ENCODE data around the gene RALB.
"Not testable (repeated sequence)": the region's sequence is repeated elsewhere in the genome, so short reads cannot be mapped to it uniquely, and the experiment has no call there.

RALB gene

DNA sequence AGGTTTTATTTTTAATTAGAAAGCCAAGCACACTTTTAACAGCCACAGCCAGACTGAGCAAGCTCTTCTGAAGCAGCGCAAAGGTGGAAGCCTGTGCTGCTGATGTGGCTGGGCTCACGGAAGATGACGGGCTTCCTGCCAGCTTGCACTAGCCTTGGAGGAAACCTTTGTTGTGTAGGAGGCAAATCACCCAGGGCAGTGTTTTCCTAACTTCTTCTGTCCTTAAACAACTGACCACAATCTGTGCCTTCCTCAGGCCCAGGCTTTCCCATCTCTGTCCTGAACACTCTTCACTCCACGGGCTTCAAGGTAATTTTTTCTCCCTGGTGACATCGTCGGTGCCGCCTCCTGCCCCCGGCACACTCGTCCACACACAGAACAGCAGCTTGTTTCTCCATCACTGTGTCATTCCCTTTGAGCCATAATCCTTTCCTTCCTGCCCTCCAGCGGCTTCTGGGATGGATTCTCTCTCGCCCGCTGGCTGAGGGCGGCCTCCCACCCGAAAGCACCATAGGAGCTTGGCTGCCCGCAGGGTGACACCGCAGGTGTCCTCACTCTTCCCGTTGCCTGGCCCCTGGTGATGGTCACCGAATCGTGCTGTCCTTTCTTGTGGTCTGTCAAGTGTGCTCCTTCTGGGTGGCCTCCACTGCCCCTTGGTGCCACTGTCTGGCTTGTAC is 62.2 kb downstream of the RALB start:
- in situ Hi-C loops (cut with HindIII; ENCODE audit: low pct_unique_long_range_greater_than_20kb, low sequenced_read_pairs): no loop called here
- TF ChIP-seq JUND (IDR thresholded peaks at IDR 0.05; ENCODE audit: low read depth): no peak
- no peak for DNase-seq (ENCODE audit: low read depth in 1 of 2, low spot score in 1 of 2)

DNA sequence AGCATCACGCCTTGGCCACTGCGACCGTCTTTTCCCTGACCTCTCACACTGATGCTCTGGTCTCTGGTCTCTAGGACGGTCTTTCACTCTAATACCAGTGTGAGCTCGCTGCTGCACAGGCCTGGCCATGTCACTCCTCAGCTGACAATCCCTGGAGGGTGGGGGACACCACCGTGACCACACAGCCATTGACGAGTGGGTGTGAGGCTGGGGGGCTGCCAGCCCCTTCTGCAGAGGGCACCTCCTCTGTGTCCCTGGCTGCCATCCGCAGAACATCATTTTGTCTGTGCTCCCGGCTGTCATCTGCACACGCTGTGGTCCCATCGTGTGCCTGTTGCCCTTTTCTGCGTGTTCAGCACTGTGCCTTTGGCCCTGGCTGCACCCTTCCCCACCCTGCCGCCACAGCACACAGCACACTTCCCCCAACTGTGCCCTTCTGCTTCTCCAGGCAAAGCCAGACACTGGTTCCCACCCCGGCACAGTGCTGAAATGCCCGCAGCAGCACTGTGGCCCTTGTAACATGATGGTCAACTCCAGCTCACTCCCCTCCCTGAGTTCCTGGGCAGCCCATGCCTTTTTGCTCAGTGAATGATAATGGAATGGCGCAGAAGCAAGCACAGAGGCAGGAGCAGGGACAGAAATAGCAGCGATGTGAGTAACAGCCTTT is 62.8 kb downstream of the RALB start:
- DNase-seq (ENCODE audit: low read depth in 1 of 2, low spot score in 1 of 2): no peak

DNA sequence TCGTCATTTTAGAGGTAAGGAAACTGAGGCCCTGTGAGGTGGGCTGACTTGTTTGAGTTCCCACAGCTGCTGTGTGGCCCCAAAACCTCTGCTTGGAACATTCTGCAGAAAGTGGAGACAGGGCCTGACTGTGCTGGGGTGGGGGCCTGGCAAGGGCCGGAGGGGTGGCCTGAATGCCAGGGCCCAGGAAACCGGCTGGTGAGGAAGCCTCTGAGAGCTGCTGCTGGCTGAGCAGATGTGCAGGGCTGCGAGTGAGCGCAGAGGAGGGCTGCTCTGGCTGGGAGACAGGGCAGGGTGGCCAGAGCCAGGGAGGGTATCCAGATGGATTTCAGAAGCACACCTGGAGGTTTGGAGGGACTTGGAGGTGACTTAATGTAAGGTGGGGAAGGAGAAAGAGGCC is 63.4 kb downstream of the RALB start:
- DNase-seq (ENCODE audit: low read depth in 1 of 2, low spot score in 1 of 2): no peak
- TF ChIP-seq JUND (IDR thresholded peaks at IDR 0.05; ENCODE audit: low read depth): no peak
- in situ Hi-C loops (cut with HindIII; ENCODE audit: low pct_unique_long_range_greater_than_20kb, low sequenced_read_pairs): no loop called here

More for the DNA sequence above, 62.8 kb downstream of the RALB start:
- TF ChIP-seq JUND (IDR thresholded peaks at IDR 0.05; ENCODE audit: low read depth): no peak
- in situ Hi-C loops (cut with HindIII; ENCODE audit: low pct_unique_long_range_greater_than_20kb, low sequenced_read_pairs): no loop called here

DNA sequence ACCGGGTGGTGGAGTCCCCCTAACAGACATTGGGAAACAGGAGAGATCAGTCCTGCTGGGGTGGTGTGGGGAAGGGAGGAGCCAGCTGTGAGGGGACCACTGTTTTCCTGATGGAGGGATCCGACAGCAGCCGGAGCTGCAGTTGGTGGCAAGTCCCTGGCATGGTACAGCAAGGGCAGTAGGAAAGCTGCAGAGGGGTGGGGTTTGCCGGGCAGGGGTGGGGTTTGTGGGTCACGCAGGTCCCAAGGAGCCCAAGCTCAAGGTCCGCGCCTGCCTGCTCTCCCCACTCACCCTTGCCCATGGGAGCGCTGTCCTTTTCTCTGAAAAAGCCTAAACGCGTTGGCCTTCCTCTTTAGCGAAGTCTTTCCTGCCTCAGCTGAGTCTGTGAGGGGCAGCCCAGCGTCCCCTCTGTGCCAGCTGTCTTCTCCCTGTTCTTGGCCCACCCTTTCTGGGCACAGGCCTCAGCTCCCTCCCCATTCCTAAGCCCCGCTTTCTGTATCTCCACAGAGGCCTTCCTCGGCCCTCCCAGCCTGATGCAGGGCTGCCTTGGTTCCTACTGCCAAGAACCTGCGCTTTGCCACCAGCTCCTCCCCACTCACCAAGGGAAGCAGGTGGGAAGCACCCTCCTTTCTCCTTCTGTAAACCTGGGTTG is 64.0 kb downstream of the RALB start:
- no peak for TF ChIP-seq JUND (IDR thresholded peaks at IDR 0.05; ENCODE audit: low read depth)
- no peak for DNase-seq (ENCODE audit: low read depth in 1 of 2, low spot score in 1 of 2)
- in situ Hi-C loops (cut with HindIII; ENCODE audit: low pct_unique_long_range_greater_than_20kb, low sequenced_read_pairs): no loop called here

DNA sequence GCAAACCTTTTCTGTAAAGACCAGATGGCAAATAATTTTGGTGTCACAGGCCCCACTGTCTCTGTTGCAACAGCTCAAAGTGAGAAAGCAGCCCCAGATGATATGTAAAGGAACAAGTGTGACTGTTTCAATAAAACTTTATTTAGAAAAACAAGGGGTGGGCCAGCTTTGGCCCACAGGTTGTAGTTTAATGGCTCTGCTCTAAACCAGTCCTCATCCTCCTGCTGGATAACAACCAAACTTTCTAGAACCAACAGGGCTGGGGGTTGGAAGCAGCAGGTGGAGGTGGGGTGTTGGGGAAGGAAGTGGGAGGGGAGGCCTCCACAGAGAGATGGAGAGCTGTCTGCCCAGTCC is 64.5 kb downstream of the RALB start:
- in situ Hi-C loops (cut with HindIII; ENCODE audit: low pct_unique_long_range_greater_than_20kb, low sequenced_read_pairs): no loop called here
- TF ChIP-seq JUND (IDR thresholded peaks at IDR 0.05; ENCODE audit: low read depth): no peak
- DNase-seq (ENCODE audit: low read depth in 1 of 2, low spot score in 1 of 2): no peak

DNA sequence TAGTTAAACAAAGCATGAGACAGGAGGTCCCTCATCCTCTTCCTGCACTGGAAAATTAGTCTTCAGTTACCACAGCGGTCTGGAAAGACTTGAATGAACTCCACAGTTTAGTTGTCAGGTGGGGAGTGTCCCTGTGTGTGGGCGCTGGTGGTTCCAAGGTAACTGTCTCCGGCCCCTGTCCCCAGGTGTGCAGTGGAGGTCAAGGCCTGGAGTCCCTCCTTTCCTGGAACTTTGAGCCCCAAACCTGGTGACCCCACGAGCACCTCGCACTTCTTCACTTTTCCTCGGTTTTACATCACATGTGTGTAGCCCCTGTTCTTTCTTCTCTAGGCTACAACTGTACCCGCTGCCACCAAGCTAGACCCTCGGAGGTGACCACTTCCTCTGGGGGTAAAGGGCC is 65.3 kb downstream of the RALB start:
- in situ Hi-C loops (cut with HindIII; ENCODE audit: low pct_unique_long_range_greater_than_20kb, low sequenced_read_pairs): no loop called here
- no peak for TF ChIP-seq JUND (IDR thresholded peaks at IDR 0.05; ENCODE audit: low read depth)

DNA sequence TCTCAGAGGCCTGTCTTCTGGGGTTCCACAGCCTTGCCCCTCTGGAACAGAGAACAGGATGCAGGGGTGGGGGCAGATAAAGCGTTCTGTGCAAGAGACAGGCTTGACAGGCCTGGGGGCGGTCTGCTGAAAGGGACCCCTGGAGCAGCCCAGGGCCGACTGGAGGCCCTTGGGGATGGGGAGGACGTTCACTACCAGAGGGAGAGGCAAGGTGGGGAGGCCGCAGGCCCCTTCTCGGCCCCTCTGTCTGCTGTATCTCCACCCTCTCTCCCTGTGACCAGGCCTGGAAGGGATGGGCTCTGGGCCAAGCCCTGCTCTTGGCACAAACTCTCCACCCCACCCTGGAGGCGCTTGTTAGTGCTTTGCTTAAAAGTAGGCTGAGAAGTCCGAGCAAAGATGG is 66.0 kb downstream of the RALB start:
- in situ Hi-C loops (cut with HindIII; ENCODE audit: low pct_unique_long_range_greater_than_20kb, low sequenced_read_pairs): no loop called here
- DNase-seq (ENCODE audit: low read depth in 1 of 2, low spot score in 1 of 2): no peak
- no peak for TF ChIP-seq JUND (IDR thresholded peaks at IDR 0.05; ENCODE audit: low read depth)

More for the DNA sequence above, 65.3 kb downstream of the RALB start:
- DNase-seq (ENCODE audit: low read depth in 1 of 2, low spot score in 1 of 2): no peak

DNA sequence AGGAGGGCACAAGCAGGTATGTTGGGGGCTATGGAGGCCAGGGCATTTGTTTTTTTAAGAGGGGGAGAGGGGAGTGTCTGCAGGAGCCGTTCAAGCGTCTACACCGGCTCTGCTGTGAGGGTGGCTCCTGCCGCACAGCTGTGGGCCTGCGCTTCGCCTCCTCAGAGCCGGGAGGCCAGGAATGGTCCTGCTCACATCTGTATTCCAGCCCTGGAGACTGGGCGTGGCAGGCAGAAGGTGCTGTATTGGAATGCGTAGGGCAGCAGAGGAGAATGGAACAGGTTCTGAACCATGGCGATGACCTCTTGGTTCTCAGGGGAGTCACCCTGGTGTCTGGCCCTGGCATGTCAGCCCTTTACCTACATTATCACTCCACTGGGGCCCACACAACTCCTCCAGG is 66.5 kb downstream of the RALB start:
- in situ Hi-C loops (cut with HindIII; ENCODE audit: low pct_unique_long_range_greater_than_20kb, low sequenced_read_pairs): no loop called here
- no peak for TF ChIP-seq JUND (IDR thresholded peaks at IDR 0.05; ENCODE audit: low read depth)
- DNase-seq (ENCODE audit: low read depth in 1 of 2, low spot score in 1 of 2): no peak

DNA sequence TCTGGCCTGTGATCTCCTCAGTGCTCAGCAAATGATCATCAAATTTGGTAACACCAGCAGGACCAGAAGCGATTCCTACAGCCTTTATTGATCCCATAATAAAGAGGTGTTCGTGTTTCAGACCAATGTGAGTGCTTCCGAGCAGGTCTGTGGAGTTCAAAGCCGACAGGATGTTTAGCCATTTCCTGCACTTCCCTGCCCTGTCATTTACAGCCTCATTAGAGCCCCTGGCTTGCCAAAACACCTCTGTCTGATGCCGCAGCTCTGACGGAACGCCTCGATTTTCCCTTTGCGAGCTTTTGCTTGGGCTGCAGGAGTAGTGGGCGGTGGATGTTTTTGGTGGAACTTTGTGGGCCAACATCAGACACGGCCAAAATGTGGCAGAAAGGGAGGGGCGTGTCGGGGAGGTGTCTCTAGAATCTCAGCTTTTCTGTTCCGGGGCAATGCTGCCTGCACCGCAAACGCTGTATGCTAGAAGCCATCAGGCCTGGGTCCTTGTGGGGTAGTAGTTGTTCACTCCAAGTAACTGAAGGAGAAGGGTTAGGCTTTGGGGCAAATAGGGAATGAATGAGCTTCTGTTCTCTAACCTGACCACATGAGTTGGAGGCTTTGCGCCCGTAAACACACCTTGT is 67.2 kb downstream of the RALB start:
- no peak for DNase-seq (ENCODE audit: low read depth in 1 of 2, low spot score in 1 of 2)
- no peak for TF ChIP-seq JUND (IDR thresholded peaks at IDR 0.05; ENCODE audit: low read depth)
- in situ Hi-C loops (cut with HindIII; ENCODE audit: low pct_unique_long_range_greater_than_20kb, low sequenced_read_pairs): no loop called here

DNA sequence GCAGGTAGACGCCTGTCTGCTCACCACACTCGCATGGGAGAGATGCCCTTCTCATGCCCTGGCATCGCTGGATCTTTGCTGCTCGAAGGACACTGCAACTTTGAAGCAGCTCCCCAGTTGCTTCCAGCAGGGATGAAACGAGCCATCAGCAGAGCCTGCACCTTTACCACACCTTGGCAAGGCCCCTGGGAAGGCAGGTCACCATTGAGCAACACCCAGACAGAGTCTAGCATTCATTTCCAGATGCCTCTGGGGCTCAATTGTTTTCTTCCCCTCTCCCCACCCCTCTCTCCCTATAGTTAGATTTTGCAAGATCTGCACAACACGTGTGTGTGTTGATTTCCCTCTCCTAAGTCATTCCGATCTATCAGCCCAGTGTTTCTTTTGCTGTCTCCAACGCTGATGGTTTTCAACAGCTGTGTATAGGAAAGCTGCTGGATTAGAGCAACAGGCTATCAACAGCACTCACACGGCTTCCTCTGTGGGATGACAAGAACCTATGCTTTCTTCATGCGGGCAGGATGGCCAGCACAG is 67.7 kb downstream of the RALB start:
- in situ Hi-C loops (cut with HindIII; ENCODE audit: low pct_unique_long_range_greater_than_20kb, low sequenced_read_pairs): no loop called here
- DNase-seq (ENCODE audit: low read depth in 1 of 2, low spot score in 1 of 2): no peak
- no peak for TF ChIP-seq JUND (IDR thresholded peaks at IDR 0.05; ENCODE audit: low read depth)

DNA sequence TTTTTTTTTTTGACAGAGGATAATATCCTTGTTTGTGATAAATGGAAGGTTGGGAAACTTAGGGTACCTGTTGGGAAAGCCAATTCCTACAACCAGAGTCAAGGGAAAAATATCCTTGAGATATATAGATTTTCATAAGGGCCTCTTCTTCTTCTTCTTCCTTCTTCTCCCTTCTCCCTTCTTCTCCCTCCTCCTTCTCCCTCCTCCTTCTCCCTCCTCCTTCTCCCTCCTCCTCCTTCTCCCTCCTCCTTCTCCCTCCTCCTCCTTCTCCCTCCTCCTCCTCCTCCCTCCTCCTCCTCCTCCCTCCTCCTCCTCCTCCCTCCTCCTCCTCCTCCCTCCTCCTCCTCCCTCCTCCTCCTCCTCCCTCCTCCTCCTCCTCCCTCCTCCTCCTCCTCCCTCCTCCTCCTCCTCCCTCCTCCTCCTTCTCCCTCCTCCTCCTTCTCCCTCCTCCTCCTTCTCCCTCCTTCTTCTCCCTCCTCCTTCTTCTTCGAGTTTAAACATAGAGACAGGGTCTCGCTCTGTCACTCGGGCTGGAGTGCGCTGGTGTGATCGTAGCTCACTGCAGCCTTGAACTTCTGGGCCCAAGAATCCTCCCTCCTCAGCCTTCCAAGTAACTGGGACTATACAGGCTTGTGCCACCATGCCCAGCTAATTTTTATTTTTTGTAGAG is 68.4 kb downstream of the RALB start:
- in situ Hi-C loops (cut with HindIII; ENCODE audit: low pct_unique_long_range_greater_than_20kb, low sequenced_read_pairs): not testable (repeated sequence)

DNA sequence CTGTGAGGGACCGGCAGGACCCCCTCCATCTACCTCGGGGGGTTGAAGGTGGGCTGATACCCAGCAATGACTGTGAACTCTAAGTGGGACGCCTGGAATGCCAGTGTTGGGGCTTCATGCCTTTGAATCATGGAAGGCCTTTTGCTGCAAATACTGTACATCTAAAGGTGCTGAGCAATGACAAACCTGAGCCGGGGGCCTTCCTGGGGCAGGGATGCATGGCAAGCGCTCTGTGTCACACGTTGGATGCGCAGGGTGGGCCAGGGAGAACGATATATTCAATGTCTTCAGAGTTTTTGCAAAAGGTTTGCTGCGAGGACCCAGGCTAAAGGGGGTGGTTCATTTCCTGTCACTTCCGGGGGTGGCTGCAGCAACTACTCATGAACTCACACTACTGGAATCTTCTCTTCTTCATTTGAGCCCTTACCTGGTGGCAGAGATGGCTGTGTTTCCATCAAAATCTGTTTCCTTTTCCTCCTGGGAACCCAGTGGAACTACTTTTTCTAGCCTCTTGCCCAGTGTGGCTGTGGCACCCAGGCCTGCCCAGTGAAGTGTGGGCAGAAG is 69.2 kb downstream of the RALB start:
- TF ChIP-seq JUND (IDR thresholded peaks at IDR 0.05; ENCODE audit: low read depth): no peak
- in situ Hi-C loops (cut with HindIII; ENCODE audit: low pct_unique_long_range_greater_than_20kb, low sequenced_read_pairs): no loop called here
- DNase-seq (ENCODE audit: low read depth in 1 of 2, low spot score in 1 of 2): no peak

More for the DNA sequence above, 68.4 kb downstream of the RALB start:
- DNase-seq (ENCODE audit: low read depth in 1 of 2, low spot score in 1 of 2): not testable (repeated sequence)

Data from T47D (cell line).